Caki2 (cell line): ENCODE measurements around the gene RGS9BP. TPM values are rescaled to one million over a fixed set of nuclear protein-coding genes. Genes with fewer than 3 reads are reported as not detected.

Experiments
- DNase-seq: peaks from one replicate; pipeline ENCODE4 v3.0.0-alpha.2; 2015; ENCODE audit warnings: low read depth
- in situ Hi-C: cut with HindIII; loops from 2 replicates; pipeline ENCODE4 v1.10.0; 2016; ENCODE audit warnings: low sequenced_read_pairs, low pct_unique_long_range_greater_than_20kb, mixed read lengths
- total RNA-seq: library from RNA; depleted of rRNA; stranded (reverse); fragments of >200 nt; shearing (Covaris generic); gene quantifications from 2 replicates; pipeline ENCODE4 v1.2.3, GENCODE V29; 2014; ENCODE audit warnings: low replicate concordance; rRNA removed

Gene RGS9BP
- total RNA-seq, 1 experiment from 2014 or later, result 2.1 TPM

GRCh38 chr19:32720936-32721250 is 45.2 kb downstream of the RGS9BP start:
- DNase-seq, result no peak
- in situ Hi-C loops, result no loop called here

Other genes starting within 250 kb of the RGS9BP start
- gene PDCD5, start 94.7 kb upstream of the RGS9BP start, total RNA-seq, result 134 and 284 TPM in 2 replicates
- gene ANKRD27, start 668 bp upstream of the RGS9BP start, total RNA-seq, result 23.4 and 46.0 TPM in 2 replicates
- 11.9 and 14.0 TPM in 2 replicates for gene NUDT19, start 16.0 kb downstream of the RGS9BP start, total RNA-seq
- gene TDRD12, start 43.9 kb downstream of the RGS9BP start, total RNA-seq, result 4.4 TPM in 1 of 2 replicates, not detected in the other
- gene SLC7A9, start 193.9 kb downstream of the RGS9BP start, total RNA-seq, result 0.52 TPM in 1 of 2 replicates, not detected in the other